GM19099 (cell line): ENCODE data around the gene DNAJC5G.

ENCODE experiments used
- POLR2A ChIP-seq: IDR thresholded peaks from 3 replicates; pipeline ENCODE4 v1.6.1; 2011; ENCODE audit warnings: low read depth; ENCODE audit not compliant: insufficient read length; ENCODE audit errors: extremely low read depth

Gene DNAJC5G

DNA sequence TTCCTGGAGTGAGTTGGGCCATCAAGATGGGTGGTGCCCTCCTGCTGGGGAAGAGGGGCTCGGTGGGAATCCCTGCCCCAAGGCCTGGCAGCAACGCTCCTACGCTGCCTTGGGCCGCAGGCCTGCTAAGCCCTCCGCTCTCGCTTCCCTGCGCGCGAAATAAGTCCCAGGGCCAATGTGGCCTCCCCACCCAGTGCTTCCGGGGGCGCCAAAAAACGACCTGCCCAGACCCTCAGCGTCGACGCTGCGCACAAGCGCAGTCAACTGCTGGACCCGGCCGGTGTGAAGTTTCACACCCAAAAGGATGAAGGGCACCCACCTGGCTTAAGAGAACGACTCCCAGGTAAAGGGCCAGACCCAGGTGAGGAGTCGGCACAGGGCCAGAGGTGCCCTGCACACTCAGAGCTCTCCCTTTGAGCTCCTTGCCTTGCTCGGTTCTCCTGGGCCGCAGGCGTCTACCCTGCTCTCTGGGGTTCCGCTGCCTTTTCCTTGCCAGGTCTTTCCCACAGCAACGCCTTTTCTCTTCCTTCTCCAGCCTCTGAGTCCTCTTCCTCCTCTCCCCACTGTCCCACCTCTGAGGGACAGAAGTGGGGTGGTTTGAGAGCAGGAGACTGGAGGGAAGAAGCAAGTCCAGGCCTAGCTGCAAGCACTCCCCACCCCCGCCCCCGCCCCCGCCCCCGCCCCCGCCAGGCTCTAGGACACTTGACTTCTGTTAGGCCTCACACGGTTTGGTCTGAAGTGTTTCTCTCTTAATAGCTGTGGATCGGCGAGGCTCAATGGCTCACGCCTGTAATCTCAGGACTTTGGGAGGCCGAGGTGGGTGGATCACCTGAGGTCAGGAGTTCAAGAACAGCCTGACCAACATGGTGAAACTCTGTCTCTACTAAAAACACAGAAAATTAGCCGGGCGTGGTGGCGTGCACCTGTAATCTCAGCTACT, at the start of gene DNAJC5G:
Gene DNAJC5G (plus strand): TSS at position 223 of the 940 bp plus-strand sequence. CDS start 1,296 bp downstream, outside the sequence.
- no peak for TF ChIP-seq POLR2A

GRCh38 chr2:27225526-27225925, 49.7 kb upstream of the DNAJC5G start:
- TF ChIP-seq POLR2A = no peak

- TF ChIP-seq POLR2A = no peak
Observed at GRCh38 chr2:27227501-27227900, 47.7 kb upstream of the DNAJC5G start.

- no peak for TF ChIP-seq POLR2A
Observed at GRCh38 chr2:27231921-27232320, 43.3 kb upstream of the DNAJC5G start.

DNA sequence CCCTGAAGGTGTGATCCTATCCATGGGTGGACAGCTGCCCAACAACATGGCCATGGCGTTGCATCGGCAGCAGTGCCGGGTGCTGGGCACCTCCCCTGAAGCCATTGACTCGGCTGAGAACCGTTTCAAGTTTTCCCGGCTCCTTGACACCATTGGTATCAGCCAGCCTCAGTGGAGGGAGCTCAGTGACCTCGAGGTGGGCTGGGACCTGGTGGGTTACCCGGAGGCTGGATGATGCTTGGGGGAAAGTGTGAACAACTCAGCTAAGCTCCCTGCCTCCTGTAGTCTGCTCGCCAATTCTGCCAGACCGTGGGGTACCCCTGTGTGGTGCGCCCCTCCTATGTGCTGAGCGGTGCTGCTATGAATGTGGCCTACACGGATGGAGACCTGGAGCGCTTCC, 41.9 kb upstream of the DNAJC5G start:
- TF ChIP-seq POLR2A = no peak

DNA sequence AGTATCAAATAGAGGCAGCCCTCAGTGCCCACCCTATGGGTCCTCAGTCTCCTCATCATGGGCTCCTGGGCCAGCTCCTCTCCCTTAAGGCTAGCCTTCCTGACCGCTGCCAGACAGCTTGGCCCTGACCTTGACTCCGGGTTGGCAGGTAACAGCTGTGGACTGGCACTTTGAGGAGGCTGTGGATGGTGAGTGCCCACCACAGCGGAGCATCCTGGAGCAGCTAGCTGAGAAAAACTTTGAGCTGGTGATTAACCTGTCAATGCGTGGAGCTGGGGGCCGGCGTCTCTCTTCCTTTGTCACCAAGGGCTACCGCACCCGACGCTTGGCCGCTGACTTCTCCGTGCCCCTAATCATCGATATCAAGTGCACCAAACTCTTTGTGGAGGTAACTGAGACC, 39.1 kb upstream of the DNAJC5G start:
- TF ChIP-seq POLR2A = no peak

- TF ChIP-seq POLR2A = no peak
Observed at GRCh38 chr2:27236626-27237025, 38.6 kb upstream of the DNAJC5G start.

- no peak for TF ChIP-seq POLR2A
Observed at GRCh38 chr2:27237341-27237945, 37.8 kb upstream of the DNAJC5G start.

DNA sequence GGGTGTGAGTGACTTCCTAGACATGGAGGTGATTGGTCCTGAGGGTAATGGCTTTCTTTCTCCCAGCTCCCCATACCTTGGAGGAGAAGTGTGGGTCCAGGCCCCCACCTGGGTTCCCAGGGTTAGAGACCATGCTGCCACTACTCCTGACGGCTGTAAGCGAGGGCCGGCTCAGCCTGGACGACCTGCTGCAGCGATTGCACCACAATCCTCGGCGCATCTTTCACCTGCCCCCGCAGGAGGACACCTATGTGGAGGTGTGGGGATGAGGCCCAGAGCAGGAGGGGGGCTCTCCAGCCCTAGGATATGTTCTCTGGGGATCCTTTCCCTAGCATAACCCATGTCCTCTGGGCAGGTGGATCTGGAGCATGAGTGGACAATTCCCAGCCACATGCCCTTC, 36.3 kb upstream of the DNAJC5G start:
- no peak for TF ChIP-seq POLR2A

DNA sequence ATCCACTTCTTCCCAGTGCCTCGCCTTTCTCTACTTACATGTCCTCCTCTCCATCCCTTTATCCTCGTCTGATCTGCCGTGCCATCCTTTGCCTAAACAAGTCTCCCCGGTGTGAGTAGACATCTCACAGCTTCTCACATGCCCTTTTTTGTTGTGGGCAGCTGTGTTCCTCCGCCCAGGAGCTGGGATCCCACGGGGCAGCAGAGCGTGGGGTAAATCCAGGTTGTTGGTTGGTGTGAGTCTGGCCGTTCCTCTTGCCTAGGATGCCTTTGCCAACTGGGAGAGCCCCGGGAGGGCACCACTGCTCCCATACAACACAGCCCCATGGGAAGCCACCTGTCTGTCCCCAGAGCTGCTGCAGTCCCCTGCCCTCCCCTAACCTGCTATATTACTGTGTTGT, 34.8 kb upstream of the DNAJC5G start:
- TF ChIP-seq POLR2A = no peak

GRCh38 chr2:27241761-27242613, 33.2 kb upstream of the DNAJC5G start:
- no peak for TF ChIP-seq POLR2A

GRCh38 chr2:27242614-27242951, 32.6 kb upstream of the DNAJC5G start:
- TF ChIP-seq POLR2A = no peak

- no peak for TF ChIP-seq POLR2A
Observed at GRCh38 chr2:27243391-27244130, 31.7 kb upstream of the DNAJC5G start.

DNA sequence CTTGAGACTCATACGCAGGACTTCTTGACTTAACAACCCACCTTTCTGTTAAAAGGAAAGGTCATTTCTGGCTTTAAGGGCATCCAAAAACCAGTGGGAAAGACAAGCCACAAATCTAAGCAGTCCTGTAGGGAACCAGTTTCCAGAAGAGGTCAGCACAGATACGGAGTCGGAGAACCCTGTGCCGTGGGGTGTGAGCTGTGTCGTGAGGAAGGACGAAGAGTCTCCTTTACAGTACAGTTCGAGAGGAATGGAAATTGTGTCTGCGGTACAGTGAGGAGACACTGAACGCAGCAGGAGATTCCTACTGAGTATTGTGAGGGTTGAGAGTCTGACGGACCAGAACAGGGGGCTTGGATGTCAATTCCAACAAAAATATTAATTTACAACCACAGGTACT, 30.1 kb upstream of the DNAJC5G start:
- no peak for TF ChIP-seq POLR2A

GRCh38 chr2:27245626-27246025, 29.6 kb upstream of the DNAJC5G start:
- no peak for TF ChIP-seq POLR2A
